ENCODE measurements around the gene GP1BA. TPM values are rescaled to one million over a fixed set of nuclear protein-coding genes. Genes with fewer than 3 reads are reported as not detected.

Gene GP1BA
- total and polyA plus RNA-seq, 10 of the 15 experiments (the other 5 are each of a cell fraction or from before 2014, with no cell fraction given) = 0.04 to 0.67 (median 0.28) TPM; not detected in 1

- no peak for TF ChIP-seq NR2C1 (IDR thresholded peaks at IDR 0.05)
- TF ChIP-seq ZNF592 (IDR thresholded peaks at IDR 0.05) = no peak
- peak; percentile 93 for TF ChIP-seq POLR2AphosphoS2 (IDR thresholded peaks at IDR 0.05; ENCODE audit: low read depth, low read length)
- no peak for TF ChIP-seq STAT1 (conservative IDR thresholded peaks at IDR 0.05)
- TF ChIP-seq EED (IDR thresholded peaks at IDR 0.05; ENCODE audit: low read depth) = peak; percentile 87
- no peak for TF ChIP-seq MTA3 (IDR thresholded peaks at IDR 0.05; ENCODE audit: borderline replicate concordance, low read length)
- TF ChIP-seq E4F1 (IDR thresholded peaks at IDR 0.05; ENCODE audit: borderline replicate concordance, partially characterized antibody) = no peak
- 0 out of 2 replicates have a peak, but pooled peaks have one; percentile 43 for TF ChIP-seq MEF2A (IDR thresholded peaks at IDR 0.05; ENCODE audit: insufficient read depth, low read depth, low read length)
- TF ChIP-seq HCFC1 (IDR thresholded peaks at IDR 0.05; ENCODE audit: low read length) = no peak
- no peak for TF ChIP-seq CUX1 (IDR thresholded peaks at IDR 0.05; ENCODE audit: insufficient replicate concordance, low read depth, low read length)
- peak; percentile 81; the same call in 1 of the 2 replicates for TF ChIP-seq RELB (IDR thresholded peaks at IDR 0.05; ENCODE audit: low read depth)
- no peak for TF ChIP-seq ZNF384 (IDR thresholded peaks at IDR 0.05; ENCODE audit: borderline replicate concordance, low read depth, low read length)
- TF ChIP-seq FOS (IDR thresholded peaks at IDR 0.05; ENCODE audit: borderline replicate concordance, extremely low read depth, insufficient read length) = no peak
- peak; percentile 54; the same call in 1 of the 2 replicates for TF ChIP-seq TCF7 (IDR thresholded peaks at IDR 0.05; ENCODE audit: borderline replicate concordance)
- TF ChIP-seq BACH1 (IDR thresholded peaks at IDR 0.05; ENCODE audit: borderline replicate concordance) = peak; percentile 99
- no peak for TF ChIP-seq SREBF1 (IDR thresholded peaks at IDR 0.05; ENCODE audit: low read length)
These were observed 13.3 kb downstream of the GP1BA start (continued) for GRCh38 chr17:4945176-4945943.
